BE2C (cell line): ENCODE results near the gene FAM72B.
"Not testable (repeated sequence)": the region's sequence is repeated elsewhere in the genome, so short reads cannot be mapped to it uniquely, and the experiment has no call there.

ENCODE experiments used
- DNase-seq: peaks from one replicate; pipeline ENCODE4 v3.0.0-alpha.2; 2020
- H3K27me3 ChIP-seq: fragments of 250-450 bp; sonication (Bioruptor Pico); 2 replicates; pipeline ENCODE4 v1.5.1; 2020; ENCODE audit warnings: mild to moderate bottlenecking
- H3K36me3 ChIP-seq: fragments of 250-450 bp; sonication (Bioruptor Pico); 2 replicates; pipeline ENCODE4 v1.5.1; 2020; ENCODE audit warnings: mild to moderate bottlenecking
- H3K4me1 ChIP-seq: fragments of 250-450 bp; sonication (Bioruptor Pico); 2 replicates; pipeline ENCODE4 v1.5.1; 2020
- H3K4me3 ChIP-seq: 2 replicates; pipeline ENCODE4 v1.5.1; 2011; ENCODE audit warnings: low read depth, low read length
- H3K9me3 ChIP-seq: fragments of 250-450 bp; sonication (Bioruptor Pico); 2 replicates; pipeline ENCODE4 v1.5.1; 2020

FAM72B gene

DNA sequence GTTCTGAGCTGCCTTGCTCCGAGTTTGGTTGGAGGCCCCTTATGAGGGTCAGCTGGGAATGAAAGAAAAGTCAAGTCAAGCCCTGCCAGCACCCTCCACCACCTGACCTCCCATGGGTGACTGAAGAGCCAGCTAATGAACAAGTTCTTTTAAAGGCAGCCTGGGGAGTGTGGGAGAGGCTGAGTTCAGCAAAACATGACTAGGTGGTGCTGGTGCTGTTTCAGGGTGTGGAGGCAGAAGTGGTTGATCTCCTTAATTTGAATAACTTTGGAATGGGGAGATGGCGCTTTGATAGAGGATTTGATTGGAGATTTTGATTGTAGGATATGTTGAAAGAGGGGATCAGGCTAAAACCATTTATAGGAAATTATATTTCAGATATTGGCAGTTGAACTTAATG is 23.2 kb upstream of the FAM72B start:
- DNase-seq, H3K27me3 ChIP-seq, H3K36me3 ChIP-seq, H3K4me1 ChIP-seq, H3K9me3 ChIP-seq, H3K4me3 ChIP-seq: not testable (repeated sequence)

- H3K9me3 ChIP-seq, DNase-seq, H3K4me1 ChIP-seq, H3K36me3 ChIP-seq, H3K4me3 ChIP-seq, H3K27me3 ChIP-seq: not testable (repeated sequence)
Measured at GRCh38 chr1:121205786-121206711, 21.9 kb upstream of the FAM72B start.

GRCh38 chr1:121202986-121203385 is 18.8 kb upstream of the FAM72B start:
- H3K27me3 ChIP-seq, DNase-seq, H3K4me3 ChIP-seq, H3K4me1 ChIP-seq, H3K9me3 ChIP-seq, H3K36me3 ChIP-seq: not testable (repeated sequence)

- not testable (repeated sequence) for H3K4me1 ChIP-seq, H3K27me3 ChIP-seq, H3K9me3 ChIP-seq, H3K36me3 ChIP-seq, DNase-seq, H3K4me3 ChIP-seq
Measured at GRCh38 chr1:121200985-121201981, 17.1 kb upstream of the FAM72B start.

GRCh38 chr1:121200232-121200631 is 16.1 kb upstream of the FAM72B start:
- H3K9me3 ChIP-seq, H3K27me3 ChIP-seq, H3K36me3 ChIP-seq, H3K4me3 ChIP-seq, H3K4me1 ChIP-seq, DNase-seq: not testable (repeated sequence)

DNA sequence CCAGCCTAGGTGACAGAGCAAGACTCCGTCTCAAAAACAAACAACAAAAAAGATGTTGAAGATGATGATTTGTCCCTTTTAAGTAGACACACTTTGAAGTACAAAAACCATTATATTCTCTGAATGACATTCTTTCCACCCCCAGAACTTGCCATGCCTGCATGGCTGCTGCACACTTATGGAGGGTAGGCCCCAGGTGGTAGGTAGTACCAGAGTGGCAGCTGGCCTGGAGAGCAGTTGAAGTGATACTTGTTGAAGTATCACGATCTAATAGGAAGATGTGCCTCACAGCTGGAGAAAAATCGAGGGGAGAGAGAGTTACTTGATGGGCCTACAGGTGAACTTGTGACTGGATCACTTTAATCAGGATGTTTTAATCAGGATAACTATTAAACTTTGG is 15.6 kb upstream of the FAM72B start:
- not testable (repeated sequence) for H3K36me3 ChIP-seq, H3K9me3 ChIP-seq, DNase-seq, H3K27me3 ChIP-seq, H3K4me3 ChIP-seq, H3K4me1 ChIP-seq

GRCh38 chr1:121197095-121197882 is 13.1 kb upstream of the FAM72B start:
- not testable (repeated sequence) for H3K36me3 ChIP-seq, H3K27me3 ChIP-seq, H3K4me1 ChIP-seq, H3K9me3 ChIP-seq, DNase-seq, H3K4me3 ChIP-seq

- not testable (repeated sequence) for H3K9me3 ChIP-seq, H3K27me3 ChIP-seq, H3K4me3 ChIP-seq, H3K4me1 ChIP-seq, DNase-seq, H3K36me3 ChIP-seq
Measured at GRCh38 chr1:121192512-121192911, 8.4 kb upstream of the FAM72B start.

DNA sequence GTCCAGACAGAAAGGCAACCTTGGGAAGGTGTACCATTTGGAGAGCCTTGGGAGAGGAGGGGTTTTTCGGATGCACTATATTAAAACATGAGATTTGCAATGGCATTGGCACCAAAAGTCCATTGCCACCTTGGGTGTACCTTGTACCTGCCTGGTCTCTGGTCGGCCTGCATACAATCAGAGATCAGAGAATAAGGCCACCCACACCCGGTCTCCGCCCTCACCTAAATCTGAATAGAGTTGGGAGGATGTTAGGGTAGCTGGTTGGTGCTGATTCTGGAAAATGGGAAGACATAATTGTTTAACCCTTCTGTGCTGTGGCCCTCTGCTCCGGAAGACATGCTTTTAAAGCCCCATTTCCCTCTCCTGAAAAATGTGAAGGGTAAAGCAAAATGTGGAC is 3.8 kb upstream of the FAM72B start:
- not testable (repeated sequence) for DNase-seq, H3K27me3 ChIP-seq, H3K36me3 ChIP-seq, H3K9me3 ChIP-seq, H3K4me1 ChIP-seq
- H3K4me3 ChIP-seq: peak overlapping the region; percentile 8; the same call in 1 of the 2 replicates

DNA sequence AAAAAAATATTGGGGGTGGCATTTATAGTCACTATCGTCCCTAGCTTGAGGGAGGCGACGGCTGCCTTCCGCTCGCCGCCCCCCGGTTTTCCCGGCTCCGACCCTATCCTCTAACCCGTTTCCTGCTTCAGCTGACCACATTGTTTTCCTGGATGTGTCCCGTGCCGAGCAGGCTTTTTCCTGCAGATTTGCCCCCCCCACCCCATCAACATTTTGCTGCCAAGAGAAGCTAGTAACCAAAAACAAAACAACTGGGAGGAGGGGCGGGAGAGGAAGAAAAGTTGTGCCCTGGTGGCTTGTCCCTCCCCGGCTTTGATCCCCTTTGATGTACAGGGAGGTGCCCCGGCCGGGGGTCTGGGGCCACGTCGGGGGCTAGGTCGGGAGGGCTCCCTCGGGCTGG is 2.1 kb upstream of the FAM72B start:
- DNase-seq, H3K36me3 ChIP-seq, H3K4me1 ChIP-seq, H3K27me3 ChIP-seq, H3K9me3 ChIP-seq, H3K4me3 ChIP-seq: not testable (repeated sequence)

GRCh38 chr1:121185140-121185708 is 1.1 kb upstream of the FAM72B start:
- DNase-seq, H3K4me3 ChIP-seq, H3K27me3 ChIP-seq: not testable (repeated sequence)

GRCh38 chr1:121183867-121184266 is 273 bp downstream of the FAM72B start:
- H3K4me3 ChIP-seq: peak overlapping the region; percentile 55
- H3K9me3 ChIP-seq, H3K4me1 ChIP-seq, H3K36me3 ChIP-seq, H3K27me3 ChIP-seq: not testable (repeated sequence)
- peak; percentile 5 for DNase-seq

More at GRCh38 chr1:121185140-121185708, 1.1 kb upstream of the FAM72B start:
- not testable (repeated sequence) for H3K36me3 ChIP-seq, H3K9me3 ChIP-seq, H3K4me1 ChIP-seq

DNA sequence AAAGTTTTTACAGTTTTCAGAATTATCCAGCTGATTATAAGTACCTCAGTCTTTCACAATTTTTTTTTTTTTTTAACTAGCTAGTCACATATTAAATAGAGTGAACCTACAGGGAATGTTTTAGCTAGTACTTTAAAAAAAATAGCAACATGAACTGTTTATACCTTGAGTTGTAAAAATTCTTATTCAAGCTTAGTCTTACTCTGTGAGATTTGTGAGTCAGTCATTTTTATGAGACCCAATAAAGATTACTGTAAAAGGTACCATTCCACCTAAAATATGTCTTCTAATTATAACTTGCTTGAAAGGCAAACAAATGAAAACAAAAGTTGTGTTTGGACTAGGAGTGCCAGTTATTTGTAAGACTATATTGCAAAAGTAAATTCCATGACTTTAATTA is 5.9 kb downstream of the FAM72B start:
- not testable (repeated sequence) for H3K27me3 ChIP-seq, H3K9me3 ChIP-seq, H3K36me3 ChIP-seq, H3K4me1 ChIP-seq, H3K4me3 ChIP-seq, DNase-seq

GRCh38 chr1:121176649-121177048 is 7.5 kb downstream of the FAM72B start:
- not testable (repeated sequence) for H3K27me3 ChIP-seq, H3K36me3 ChIP-seq, DNase-seq, H3K4me1 ChIP-seq, H3K4me3 ChIP-seq, H3K9me3 ChIP-seq

DNA sequence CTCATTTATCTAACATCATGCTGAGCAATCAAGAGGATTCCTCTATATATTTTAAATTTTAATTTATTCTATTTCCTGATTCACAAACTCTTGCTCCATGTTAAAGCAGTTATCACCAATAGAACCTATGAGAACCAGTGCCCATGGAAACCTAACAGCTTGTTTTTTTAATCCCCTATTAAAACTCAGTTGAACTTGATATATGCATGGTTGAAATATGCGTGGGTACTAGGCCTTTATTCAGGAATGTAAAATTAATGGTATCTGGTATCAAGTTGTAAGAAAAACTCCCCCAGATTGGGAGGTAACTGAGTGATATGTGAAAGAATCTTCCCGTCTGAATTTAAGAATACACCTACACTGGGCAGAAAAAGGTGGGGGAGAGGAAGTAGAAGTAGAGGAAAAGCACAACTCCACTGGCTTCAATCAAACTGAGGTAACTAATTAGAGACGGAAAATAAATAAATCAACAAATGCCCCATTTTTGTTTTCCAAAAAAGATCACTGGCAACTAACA is 15.9 kb downstream of the FAM72B start:
- H3K4me1 ChIP-seq, DNase-seq, H3K36me3 ChIP-seq, H3K9me3 ChIP-seq, H3K27me3 ChIP-seq, H3K4me3 ChIP-seq: not testable (repeated sequence)
